Gastrocnemius medialis (tissue), 4 donors: ENCODE measurements around the gene SPIB. TPM values are rescaled to one million over a fixed set of nuclear protein-coding genes. Genes with fewer than 3 reads are reported as not detected.

Source experiments
- ATAC-seq, 2 donors: fragments of 150-250 bp; one replicate each; pipeline ENCODE4 v1.9.1; 2016
- DNase-seq, 2 donors: peaks; one replicate each; pipeline ENCODE4 v3.0.0-alpha.2; 2019
- H3K27ac ChIP-seq, 4 donors: fragments of 200-600 bp; sonication (generic); 1 replicate in 1 of 4; 2 replicates in 3 of 4; pipeline ENCODE4 v1.5.1; 2016 to 2018; ENCODE audit warnings: mild to moderate bottlenecking in 2 of 4, moderate library complexity in 1 of 4
- H3K27me3 ChIP-seq, 3 donors: fragments of 200-600 bp; sonication (generic) in 2 of 3; 1 replicate in 1 of 3; 2 replicates in 2 of 3; pipeline versions ENCODE4 v1.5.1 to v1.6.0; 2016 to 2019; ENCODE audit warnings: mild to moderate bottlenecking in 1 of 3, moderate library complexity in 1 of 3
- H3K36me3 ChIP-seq, 2 donors: fragments of 200-600 bp; sonication (generic) in 1 of 2; one replicate each; pipeline ENCODE4 v1.5.1; 2017 to 2018
- H3K4me1 ChIP-seq, 2 donors: fragments of 200-600 bp; sonication (generic) in 1 of 2; one replicate each; pipeline ENCODE4 v1.5.1; 2016 to 2017; ENCODE audit warnings: mild to moderate bottlenecking in 2 of 2
- H3K4me3 ChIP-seq, 4 donors: fragments of 200-600 bp; sonication (generic) in 3 of 4; 1 replicate in 1 of 4; 2 replicates in 3 of 4; pipeline ENCODE4 v1.5.1; 2016 to 2019; ENCODE audit warnings: mild to moderate bottlenecking in 2 of 4
- H3K9me3 ChIP-seq, 3 donors: fragments of 200-600 bp; sonication (generic) in 2 of 3; 1 replicate in 1 of 3; 2 replicates in 2 of 3; pipeline ENCODE4 v1.5.1; 2016 to 2019
- CTCF ChIP-seq, 5 experiments: fragments of 450-650 bp in 3 of 5; fragments of 200-600 bp in 2 of 5; sonication (generic) in 2 of 5; IDR thresholded peaks in 4 of 5; conservative IDR thresholded peaks in 1 of 5; 1 replicate in 4 of 5; 2 replicates in 1 of 5; pipeline ENCODE4 v1.5.1; 2016 to 2019; ENCODE audit warnings: antibody characterized with exemption in 5 of 5, mild to moderate bottlenecking in 3 of 5, moderate library complexity in 3 of 5
- POLR2A ChIP-seq, 2 donors: fragments of 450-650 bp; IDR thresholded peaks; one replicate each; pipeline ENCODE4 v1.6.1; 2017; ENCODE audit warnings: antibody characterized with exemption in 2 of 2, mild to moderate bottlenecking in 2 of 2, moderate library complexity in 2 of 2
- in situ Hi-C, 4 donors: fragments of 200-750 bp; cut with MboI; loops; one replicate each; pipeline versions ENCODE4 v1.15.0 to v1.8.0; 2017; ENCODE audit warnings: low sequenced_read_pairs in 4 of 4
- intact Hi-C: fragments of 100-400 bp; cut with DNase I; formaldehyde crosslinking; loops from one replicate; pipeline ENCODE4 v1.15.1; 2023; ENCODE audit warnings: low total_unique reads
- total RNA-seq, 4 donors: library from RNA; depleted of rRNA; stranded (reverse); fragments of >200 nt; gene quantifications; one replicate each; pipeline versions ENCODE4 v1.1.0 to v1.2.3, GENCODE V29; 2016

The SPIB gene
- total RNA-seq, 4 donors from 2014 or later = 0.15 TPM; not detected in 3

- in situ Hi-C loops (no loop called here), intact Hi-C loops (no loop called here)
- TF ChIP-seq CTCF (IDR thresholded peaks at IDR 0.05 in 4 of 5, conservative IDR thresholded peaks at IDR 0.05 in 1 of 5) = no peak
- TF ChIP-seq POLR2A (IDR thresholded peaks at IDR 0.05) = no peak
- H3K4me3 ChIP-seq = no peak overlapping the region
- no peaks in the 10 kb centered on the region for H3K4me1 ChIP-seq
- H3K27ac ChIP-seq = peak overlapping the region in 1 of 4 donors; percentile 39
- H3K36me3 ChIP-seq = no peaks in the 10 kb centered on the region
- DNase-seq (no peak), ATAC-seq (no peak)
- H3K9me3 ChIP-seq = no peaks in the 10 kb centered on the region
- H3K27me3 ChIP-seq = no peaks in the 10 kb centered on the region
Measured at GRCh38 chr19:50447053-50447452, 28.3 kb downstream of the SPIB start.

DNA sequence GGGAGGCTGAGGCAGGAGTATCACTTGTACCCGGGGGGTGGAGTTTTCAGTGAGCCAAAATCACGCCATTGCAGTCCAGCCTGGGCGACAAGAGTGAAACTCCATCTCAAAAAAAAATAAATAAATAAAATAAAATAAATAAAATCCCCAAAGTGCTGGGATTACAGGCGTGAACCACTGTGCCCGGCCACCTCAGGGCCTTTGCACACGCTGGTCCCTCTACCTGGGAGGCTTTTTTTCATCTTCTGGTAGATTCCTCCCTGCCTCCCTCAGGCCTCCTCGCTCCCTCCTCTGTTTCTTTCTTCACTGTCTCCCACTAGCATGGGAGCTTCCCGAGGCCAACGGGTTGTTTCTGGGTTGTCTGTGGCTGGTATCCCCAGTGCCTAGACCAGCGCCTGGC, 29.0 kb downstream of the SPIB start:
- H3K27me3 ChIP-seq = no peaks in the 10 kb centered on the region
- H3K4me1 ChIP-seq = no peaks in the 10 kb centered on the region
- H3K27ac ChIP-seq = peak overlapping the region in 1 of 4 donors; percentile 39
- H3K9me3 ChIP-seq = no peaks in the 10 kb centered on the region
- intact Hi-C loops (no loop called here), in situ Hi-C loops (no loop called here)
- DNase-seq (no peak), ATAC-seq (no peak)
- TF ChIP-seq POLR2A (IDR thresholded peaks at IDR 0.05) = no peak
- no peak for TF ChIP-seq CTCF (IDR thresholded peaks at IDR 0.05 in 4 of 5, conservative IDR thresholded peaks at IDR 0.05 in 1 of 5)
- no peaks in the 10 kb centered on the region for H3K36me3 ChIP-seq
- no peak overlapping the region for H3K4me3 ChIP-seq

- intact Hi-C loops = no loop called here
Measured at GRCh38 chr19:50449236-50449899, 30.6 kb downstream of the SPIB start.

DNA sequence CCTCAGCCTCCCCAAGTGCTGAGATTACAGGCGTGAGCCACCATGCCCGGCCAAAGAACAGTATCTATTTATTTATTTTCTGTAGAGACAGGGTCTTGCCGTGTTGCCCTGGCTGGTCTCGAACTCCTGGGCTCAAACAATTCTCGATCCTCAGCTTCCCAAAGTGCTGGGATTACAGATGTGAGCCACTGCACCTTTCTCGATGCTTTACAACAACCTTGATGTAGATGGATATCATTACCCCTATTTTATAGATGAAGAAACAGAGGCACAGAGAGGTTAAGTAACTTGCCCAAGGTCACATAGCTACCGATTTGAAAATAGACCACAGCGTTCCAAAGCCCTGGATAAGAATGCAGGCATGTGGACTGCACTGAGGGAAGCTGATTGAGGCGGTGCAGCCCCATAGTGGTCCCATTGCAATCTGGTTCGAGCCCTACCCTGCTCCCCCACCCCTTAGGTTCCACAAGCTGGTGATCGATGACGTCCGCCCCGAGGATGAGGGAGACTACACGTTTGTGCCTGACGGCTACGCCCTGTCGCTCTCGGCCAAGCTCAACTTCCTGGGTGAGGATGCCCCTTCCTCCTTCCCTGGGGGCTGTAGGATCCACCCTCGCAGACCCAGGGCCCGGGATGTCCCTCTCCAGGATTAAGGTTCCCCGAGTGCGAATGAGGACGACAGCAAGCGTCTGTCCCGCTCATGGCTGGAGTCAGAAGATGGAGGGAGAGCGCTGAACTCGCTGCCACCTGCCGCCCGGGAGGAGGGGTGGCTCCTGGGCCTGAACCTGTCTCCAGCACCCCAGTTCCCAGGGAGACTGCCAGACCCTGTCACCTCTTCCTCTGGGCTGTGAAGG, 31.9 kb downstream of the SPIB start:
- Histone ChIP-seq H3K4me1 (no peaks in the 10 kb centered on the region), H3K9me3 (no peaks in the 10 kb centered on the region), H3K4me3 (no peak overlapping the region), H3K36me3 (no peaks in the 10 kb centered on the region), H3K27me3 (no peaks in the 10 kb centered on the region), H3K27ac (peak overlapping the region in 1 of 4 donors; percentile 34)
- DNase-seq (no peak), ATAC-seq (no peak)
- TF ChIP-seq CTCF (IDR thresholded peaks at IDR 0.05 in 4 of 5, conservative IDR thresholded peaks at IDR 0.05 in 1 of 5) (no peak), POLR2A (IDR thresholded peaks at IDR 0.05) (no peak)
- in situ Hi-C loops = loop anchor here in 1 of 4 donors (25.0 kb wide), 1 partner anchor 88 kb away; the partner anchor contains the start of gene NAPSA
- intact Hi-C loops = no loop called here

More at GRCh38 chr19:50449236-50449899, 30.6 kb downstream of the SPIB start:
- H3K36me3 ChIP-seq = no peaks in the 10 kb centered on the region
- peak; percentile 39 to 78 for ATAC-seq
- TF ChIP-seq CTCF (IDR thresholded peaks at IDR 0.05 in 4 of 5, conservative IDR thresholded peaks at IDR 0.05 in 1 of 5) (no peak), POLR2A (IDR thresholded peaks at IDR 0.05) (no peak)
- H3K4me3 ChIP-seq = no peak overlapping the region
- DNase-seq = peak in 1 of 2 donors; percentile 67
- H3K4me1 ChIP-seq = no peaks in the 10 kb centered on the region
- H3K9me3 ChIP-seq = no peaks in the 10 kb centered on the region
- no peaks in the 10 kb centered on the region for H3K27me3 ChIP-seq
- in situ Hi-C loops = no loop called here
- H3K27ac ChIP-seq = peak overlapping the region in 1 of 4 donors; percentile 69
